Measurements from ENCODE around the gene TUBA4A. TPM values are rescaled to one million over a fixed set of nuclear protein-coding genes. Genes with fewer than 3 reads are reported as not detected.

Gene TUBA4A
- total and polyA plus RNA-seq, 2 of the 8 experiments (the other 6 are each of a cell fraction or from before 2014, with no cell fraction given): 67.3 to 172 TPM

DNA sequence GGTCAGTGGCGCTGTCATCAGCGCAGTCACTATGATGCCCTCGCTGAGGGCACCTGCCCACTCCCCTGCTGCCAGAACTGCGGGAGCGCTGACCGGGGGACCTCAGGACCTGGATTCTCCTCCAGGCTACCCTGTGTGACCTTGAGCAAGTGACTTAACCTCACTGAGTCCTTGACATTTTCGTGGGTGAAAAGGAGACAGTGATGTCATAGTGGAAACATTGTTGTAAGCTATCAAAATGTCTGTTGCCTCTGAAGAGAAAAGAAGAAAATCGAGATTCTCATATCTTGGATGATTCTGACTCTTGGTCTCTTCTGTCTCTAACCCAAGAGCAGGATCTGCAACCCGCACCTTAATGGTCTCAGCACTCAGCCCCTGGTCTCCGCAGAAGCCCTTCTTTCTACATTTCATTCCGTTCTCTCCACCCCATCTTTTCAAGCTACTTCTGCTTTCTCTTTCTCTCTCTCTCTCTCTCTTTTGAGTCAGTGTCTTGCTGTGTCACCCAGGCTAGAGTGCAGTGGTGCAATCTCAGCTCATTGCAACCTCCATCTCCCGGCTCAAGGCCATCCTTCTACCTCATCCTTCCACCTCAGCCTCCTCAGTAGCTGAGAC is 978 bp upstream of the TUBA4A start:
- Histone ChIP-seq H3K4ac (replicated peaks; ENCODE audit: insufficient read length, low read depth, low read length) (no peak overlapping the region), H3K79me2 (ENCODE audit: control insufficient read depth in 1 of 2, insufficient read depth in 2 of 2, low read length in 2 of 2) (no peaks in the 10 kb centered on the region), H3K14ac (ENCODE audit: insufficient read length) (no peak overlapping the region), H3K56ac (replicated peaks; ENCODE audit: insufficient read length, low read depth, low read length) (no peak overlapping the region), H3K9me3 (ENCODE audit: insufficient read depth in 2 of 2, low read depth in 1 of 2, low read length in 1 of 2) (no peaks in the 10 kb centered on the region), H2BK120ac (replicated peaks; ENCODE audit: low read depth, low read length) (no peak overlapping the region), H4K91ac (replicated peaks; ENCODE audit: insufficient read length, low read length) (no peak overlapping the region), H2BK20ac (ENCODE audit: low read length) (no peak overlapping the region), H2AFZ (ENCODE audit: low read length) (no peak overlapping the region), H3K23me2 (ENCODE audit: low read depth, low read length) (peaks cover 17% of the 10 kb centered on the region), H3K4me2 (ENCODE audit: insufficient read depth in 1 of 2, low read depth in 2 of 2, low read length in 2 of 2) (peak overlapping the region; percentile 85 to 92), H3K4me1 (replicated peaks in 1 of 4; ENCODE audit: control insufficient read depth in 3 of 4, insufficient read depth in 4 of 4, low read length in 3 of 4) (peaks cover 5 to 12% (median 9%) of the 10 kb centered on the region in 4 experiments), H2BK15ac (ENCODE audit: low read length) (no peak overlapping the region), H3K9ac (replicated peaks in 1 of 4; ENCODE audit: extremely low read depth in 1 of 4, low read depth in 3 of 4, low read length in 3 of 4) (no peak overlapping the region), H4K20me1 (replicated peaks in 1 of 2; ENCODE audit: control insufficient read depth in 1 of 2, insufficient read depth in 2 of 2, low read length in 2 of 2) (peaks cover 0 to 2% of the 10 kb centered on the region in 2 experiments), H3K4me3 (ENCODE audit: extremely low read depth in 1 of 4, insufficient read depth in 2 of 4, low read depth in 3 of 4, low read length in 4 of 4) (peak overlapping the region in 3 of 4 experiments; percentile 9 to 64 (median 62); a peak in 6 of 8 replicates), H4K5ac (ENCODE audit: insufficient read length, low read depth, low read length) (no peak overlapping the region), H3K36me3 (ENCODE audit: control insufficient read depth in 2 of 4, insufficient read depth in 4 of 4, low read length in 3 of 4) (peaks cover 0 to 8% (median 3%) of the 10 kb centered on the region in 4 experiments; a peak in 4 of 8 replicates), H3K27ac (ENCODE audit: low read depth, low read length) (no peak overlapping the region), H2AK5ac (ENCODE audit: low read depth, low read length) (no peak overlapping the region), H3K23ac (ENCODE audit: insufficient read length) (no peak overlapping the region), H3K79me1 (ENCODE audit: low read depth, low read length) (peaks cover 2% of the 10 kb centered on the region; the same call in 1 of the 2 replicates), H3K18ac (ENCODE audit: extremely low read depth, low read length) (no peak overlapping the region), H3K27me3 (replicated peaks in 1 of 4; ENCODE audit: control insufficient read depth in 3 of 4, extremely low read depth in 1 of 4, insufficient read depth in 3 of 4, low read length in 3 of 4) (peaks cover 16 to 43% (median 36%) of the 10 kb centered on the region in 4 experiments), H2BK12ac (ENCODE audit: low read depth, low read length) (no peak overlapping the region), H2BK5ac (ENCODE audit: low read depth, low read length) (no peak overlapping the region), H4K8ac (ENCODE audit: extremely low read depth, insufficient read depth, low read length) (no peak overlapping the region)
- 38% methylated on average over 12 of the region's 12 CpGs; no CpG with 5 or more reads in 1 of the 2 experiments for WGBS, 2 experiments (ENCODE audit: extremely low coverage in 1 of 2, insufficient coverage in 1 of 2, insufficient read length in 1 of 2, insufficient replicate concordance in 2 of 2, low coverage in 1 of 2, low lambda C conversion rate in 2 of 2, missing lambda C conversion rate in 1 of 2)
- ChIA-PET CTCF (ENCODE audit: partially characterized antibody) (interaction anchor here (0.8 to 5.8 kb wide), 8 partner anchors 10 to 255 kb away, joined by 3 to 40 read pairs (median 4); partner anchors contain the start of genes DNAJB2, GLB1L and STK16), POLR2A (ENCODE audit: partially characterized antibody) (interaction anchor here (0.6 to 14.9 kb wide), 11 partner anchors 9 to 195 kb away, joined by 3 to 190 read pairs (median 6); partner anchors contain the start of genes ABCB6, ANKZF1, ATG9A and DNAJB2)
- DNase-seq (ENCODE audit: low read depth in 1 of 2, low spot score in 2 of 2) (no peak), FAIRE-seq (no peak)
- TF ChIP-seq JUN (IDR thresholded peaks at IDR 0.05; ENCODE audit: low read depth, low read length) (no peak), CBX8 (IDR thresholded peaks at IDR 0.05; ENCODE audit: borderline replicate concordance, low read depth, low read length) (no peak), FOSL1 (IDR thresholded peaks at IDR 0.05; ENCODE audit: insufficient read depth, low read depth, low read length) (no peak), POU5F1 (IDR thresholded peaks at IDR 0.05; ENCODE audit: low read depth, low read length) (no peak), KDM1A (IDR thresholded peaks at IDR 0.05; ENCODE audit: borderline replicate concordance, low read length) (no peak), CREB1 (IDR thresholded peaks at IDR 0.05) (no peak), KDM5A (IDR thresholded peaks at IDR 0.05; ENCODE audit: low read length) (no peak), RNF2 (IDR thresholded peaks at IDR 0.05; ENCODE audit: borderline replicate concordance, low read depth, low read length, missing control alignments, poor library complexity, severe bottlenecking) (peak; percentile 16), RXRA (IDR thresholded peaks at IDR 0.05; ENCODE audit: insufficient read depth, low read depth, low read length) (no peak), EZH2 (IDR thresholded peaks at IDR 0.05; ENCODE audit: low read depth, low read length, severe bottlenecking) (peak; percentile 41), BRCA1 (IDR thresholded peaks at IDR 0.05; ENCODE audit: low read depth, low read length) (no peak), MAFK (IDR thresholded peaks at IDR 0.05; ENCODE audit: low read depth, low read length) (no peak)

Measured in H1 (cell line).